Panc1 (cell line): ENCODE data around the gene MYADM. TPM values are rescaled to one million over a fixed set of nuclear protein-coding genes. Genes with fewer than 3 reads are reported as not detected.

ENCODE experiments used
- ATAC-seq: fragments of 200-7000 bp; cut with Tn5 transposase; 2 replicates; pipeline ENCODE4 v1.9.1; 2020; ENCODE audit warnings: mild to moderate bottlenecking, moderate library complexity
- BruUV-seq: library from RNA; stranded (reverse); fragments of 400-500 nt; replicated peaks from 2 replicates; lab custom pipeline; 2021; lab: Mats Ljungman, UMichigan
- CTCF ChIA-PET: fragments of 300-600 bp; sonication (Branson Sonifier 250); formaldehyde crosslinking; loops from one replicate; lab custom pipeline; 2022; ENCODE audit warnings: antibody characterized with exemption; lab: Charles Lee
- POLR2A ChIA-PET: fragments of 300-600 bp; sonication (Branson Sonifier 250); formaldehyde crosslinking; loops from one replicate; lab custom pipeline; 2022; ENCODE audit warnings: antibody characterized with exemption; lab: Charles Lee
- DNase-seq: peaks from one replicate; pipeline ENCODE4 v3.0.0-alpha.2; 2010; ENCODE audit warnings: low read depth, low spot score
- H3K27ac ChIP-seq: 2 replicates; pipeline ENCODE4 v1.5.1; 2011; ENCODE audit warnings: mild to moderate bottlenecking, low read length, inconsistent platforms
- H3K27me3 ChIP-seq: fragments of 200-500 bp; sonication (Bioruptor generic); 2 replicates; pipeline ENCODE4 v1.6.0; 2014; ENCODE audit warnings: low read length, inconsistent platforms; ENCODE audit not compliant: control insufficient read depth, insufficient read depth
- H3K36me3 ChIP-seq: fragments of 200-500 bp; sonication (Bioruptor generic); 2 replicates; pipeline ENCODE4 v1.5.1; 2014; ENCODE audit warnings: inconsistent platforms, mild to moderate bottlenecking, low read length, moderate library complexity; ENCODE audit not compliant: control insufficient read depth, insufficient read depth
- H3K4me1 ChIP-seq: 2 replicates; pipeline ENCODE4 v1.5.1; 2011; ENCODE audit warnings: inconsistent platforms, mild to moderate bottlenecking, low read length, moderate library complexity; ENCODE audit not compliant: control insufficient read depth, insufficient read depth
- H3K4me3 ChIP-seq, 2 experiments: 2 replicates each; pipeline ENCODE4 v1.5.1; 2011 to 2012; ENCODE audit warnings: low read depth in 2 of 2, low read length in 2 of 2, mild to moderate bottlenecking in 2 of 2, inconsistent platforms in 1 of 2, moderate library complexity in 1 of 2
- H3K9me3 ChIP-seq: fragments of 200-500 bp; sonication (Bioruptor generic); 2 replicates; pipeline ENCODE4 v1.5.1; 2014; ENCODE audit warnings: low read depth, mild to moderate bottlenecking, inconsistent platforms, low read length, moderate library complexity; ENCODE audit not compliant: control insufficient read depth, insufficient read depth
- POLR2AphosphoS5 ChIP-seq: IDR thresholded peaks from 2 replicates; pipeline ENCODE4 v1.6.1; 2012; ENCODE audit warnings: mild to moderate bottlenecking, low read depth, low read length, moderate library complexity
- SIN3A ChIP-seq: IDR thresholded peaks from 2 replicates; pipeline ENCODE4 v1.6.1; 2012; ENCODE audit warnings: low read depth, mild to moderate bottlenecking, low read length, moderate library complexity, borderline replicate concordance; ENCODE audit not compliant: insufficient read depth
- TCF7L2 ChIP-seq: IDR thresholded peaks from 2 replicates; pipeline ENCODE4 v1.6.1; 2011; ENCODE audit warnings: mild to moderate bottlenecking, low read depth, low read length, inconsistent platforms
- in situ Hi-C: cut with HindIII; loops from 2 replicates; pipeline ENCODE4 v1.10.0; 2016; ENCODE audit warnings: low sequenced_read_pairs, low pct_unique_long_range_greater_than_20kb
- intact Hi-C: fragments of 100-400 bp; cut with micrococcal nuclease; formaldehyde crosslinking; loops from one replicate; pipeline ENCODE4 v1.10.0; 2022; ENCODE audit not compliant: unreplicated experiment
- total RNA-seq: library from RNA; stranded (reverse); gene quantifications from one replicate; pipeline ENCODE4 v1.2.1, GENCODE V29; 2021; ENCODE audit not compliant: unreplicated experiment
- TF ChIP-seq, protein P1 (sequence below), 2 experiments: IDR thresholded peaks; 2 replicates each; pipeline ENCODE4 v1.6.1; 2011 to 2012; ENCODE audit warnings: low read depth in 2 of 2, control low read depth in 1 of 2, low read length in 1 of 2, mild to moderate bottlenecking in 1 of 2, moderate library complexity in 1 of 2; ENCODE audit not compliant: insufficient read depth in 1 of 2
- TF ChIP-seq, protein P2 (sequence below): fragments of 450-650 bp; IDR thresholded peaks from 2 replicates; pipeline ENCODE4 v1.5.1; 2017; ENCODE audit warnings: mild to moderate bottlenecking

The MYADM gene
- total RNA-seq, 1 experiment from 2014 or later, result 469 TPM

DNA sequence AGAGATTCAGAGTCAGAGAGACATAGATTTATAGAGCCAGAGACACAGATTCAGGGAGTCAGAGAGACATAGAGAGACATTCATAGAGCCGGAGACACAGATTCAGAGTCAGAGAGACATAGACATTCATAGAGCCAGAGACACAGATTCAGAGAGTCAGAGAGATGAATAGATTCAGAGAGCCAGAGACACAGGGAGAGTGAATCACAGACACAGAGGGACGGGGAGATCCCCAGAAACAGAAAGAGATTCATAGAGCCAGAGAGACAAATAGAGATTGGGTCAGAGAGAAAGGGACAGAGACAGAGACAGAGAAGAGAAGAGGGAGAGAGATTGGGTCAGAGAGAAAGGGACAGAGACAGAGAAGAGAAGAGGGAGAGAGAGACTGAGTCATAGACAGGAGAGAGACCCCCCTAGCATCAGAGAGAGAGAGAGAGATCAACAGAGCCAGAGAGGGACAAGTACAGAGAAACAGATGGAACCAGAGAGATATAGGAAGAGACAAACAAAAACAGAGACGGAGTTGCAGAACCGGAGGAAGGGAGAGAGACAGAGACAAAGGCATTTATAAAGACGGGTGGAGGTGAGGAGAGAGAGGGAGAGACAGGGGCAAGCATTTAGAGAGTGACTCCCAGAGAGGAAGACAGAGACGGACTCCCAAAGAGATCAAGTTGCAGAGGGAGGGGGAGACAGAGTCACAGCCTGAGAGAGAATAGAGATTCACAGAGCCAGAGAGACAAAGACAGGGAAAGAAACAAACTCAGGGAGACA is 13.2 kb downstream of the MYADM start:
- DNase-seq (no peak), ATAC-seq (no peak)
- peak overlapping the region; percentile 51 to 73 for H3K4me3 ChIP-seq
- no peaks in the 10 kb centered on the region for H3K9me3 ChIP-seq
- ChIA-PET POLR2A (no interaction called here), CTCF (interaction anchor here (1.1 kb wide), 1 partner anchor 121 kb away, joined by 3 read pairs; no protein-coding TSS in a partner anchor)
- no peaks in the 10 kb centered on the region for H3K27me3 ChIP-seq
- intact Hi-C loops (no loop called here), in situ Hi-C loops (no loop called here)
- no peaks in the 10 kb centered on the region for H3K36me3 ChIP-seq
- no TSS peak for BruUV-seq
- H3K27ac ChIP-seq, result peak overlapping the region; percentile 78
- H3K4me1 ChIP-seq, result peaks cover 39% of the 10 kb centered on the region
- TF ChIP-seq SIN3A (no peak), POLR2AphosphoS5 (no peak), TCF7L2 (no peak)
- TF ChIP-seq, protein P1, sequence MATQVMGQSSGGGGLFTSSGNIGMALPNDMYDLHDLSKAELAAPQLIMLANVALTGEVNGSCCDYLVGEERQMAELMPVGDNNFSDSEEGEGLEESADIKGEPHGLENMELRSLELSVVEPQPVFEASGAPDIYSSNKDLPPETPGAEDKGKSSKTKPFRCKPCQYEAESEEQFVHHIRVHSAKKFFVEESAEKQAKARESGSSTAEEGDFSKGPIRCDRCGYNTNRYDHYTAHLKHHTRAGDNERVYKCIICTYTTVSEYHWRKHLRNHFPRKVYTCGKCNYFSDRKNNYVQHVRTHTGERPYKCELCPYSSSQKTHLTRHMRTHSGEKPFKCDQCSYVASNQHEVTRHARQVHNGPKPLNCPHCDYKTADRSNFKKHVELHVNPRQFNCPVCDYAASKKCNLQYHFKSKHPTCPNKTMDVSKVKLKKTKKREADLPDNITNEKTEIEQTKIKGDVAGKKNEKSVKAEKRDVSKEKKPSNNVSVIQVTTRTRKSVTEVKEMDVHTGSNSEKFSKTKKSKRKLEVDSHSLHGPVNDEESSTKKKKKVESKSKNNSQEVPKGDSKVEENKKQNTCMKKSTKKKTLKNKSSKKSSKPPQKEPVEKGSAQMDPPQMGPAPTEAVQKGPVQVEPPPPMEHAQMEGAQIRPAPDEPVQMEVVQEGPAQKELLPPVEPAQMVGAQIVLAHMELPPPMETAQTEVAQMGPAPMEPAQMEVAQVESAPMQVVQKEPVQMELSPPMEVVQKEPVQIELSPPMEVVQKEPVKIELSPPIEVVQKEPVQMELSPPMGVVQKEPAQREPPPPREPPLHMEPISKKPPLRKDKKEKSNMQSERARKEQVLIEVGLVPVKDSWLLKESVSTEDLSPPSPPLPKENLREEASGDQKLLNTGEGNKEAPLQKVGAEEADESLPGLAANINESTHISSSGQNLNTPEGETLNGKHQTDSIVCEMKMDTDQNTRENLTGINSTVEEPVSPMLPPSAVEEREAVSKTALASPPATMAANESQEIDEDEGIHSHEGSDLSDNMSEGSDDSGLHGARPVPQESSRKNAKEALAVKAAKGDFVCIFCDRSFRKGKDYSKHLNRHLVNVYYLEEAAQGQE (IDR thresholded peaks at IDR 0.05; ENCODE audit: insufficient read depth in 1 of 2, low read depth in 2 of 2, low read length in 1 of 2), result no peak
- TF ChIP-seq, protein P2, sequence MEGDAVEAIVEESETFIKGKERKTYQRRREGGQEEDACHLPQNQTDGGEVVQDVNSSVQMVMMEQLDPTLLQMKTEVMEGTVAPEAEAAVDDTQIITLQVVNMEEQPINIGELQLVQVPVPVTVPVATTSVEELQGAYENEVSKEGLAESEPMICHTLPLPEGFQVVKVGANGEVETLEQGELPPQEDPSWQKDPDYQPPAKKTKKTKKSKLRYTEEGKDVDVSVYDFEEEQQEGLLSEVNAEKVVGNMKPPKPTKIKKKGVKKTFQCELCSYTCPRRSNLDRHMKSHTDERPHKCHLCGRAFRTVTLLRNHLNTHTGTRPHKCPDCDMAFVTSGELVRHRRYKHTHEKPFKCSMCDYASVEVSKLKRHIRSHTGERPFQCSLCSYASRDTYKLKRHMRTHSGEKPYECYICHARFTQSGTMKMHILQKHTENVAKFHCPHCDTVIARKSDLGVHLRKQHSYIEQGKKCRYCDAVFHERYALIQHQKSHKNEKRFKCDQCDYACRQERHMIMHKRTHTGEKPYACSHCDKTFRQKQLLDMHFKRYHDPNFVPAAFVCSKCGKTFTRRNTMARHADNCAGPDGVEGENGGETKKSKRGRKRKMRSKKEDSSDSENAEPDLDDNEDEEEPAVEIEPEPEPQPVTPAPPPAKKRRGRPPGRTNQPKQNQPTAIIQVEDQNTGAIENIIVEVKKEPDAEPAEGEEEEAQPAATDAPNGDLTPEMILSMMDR, result no peak

DNA sequence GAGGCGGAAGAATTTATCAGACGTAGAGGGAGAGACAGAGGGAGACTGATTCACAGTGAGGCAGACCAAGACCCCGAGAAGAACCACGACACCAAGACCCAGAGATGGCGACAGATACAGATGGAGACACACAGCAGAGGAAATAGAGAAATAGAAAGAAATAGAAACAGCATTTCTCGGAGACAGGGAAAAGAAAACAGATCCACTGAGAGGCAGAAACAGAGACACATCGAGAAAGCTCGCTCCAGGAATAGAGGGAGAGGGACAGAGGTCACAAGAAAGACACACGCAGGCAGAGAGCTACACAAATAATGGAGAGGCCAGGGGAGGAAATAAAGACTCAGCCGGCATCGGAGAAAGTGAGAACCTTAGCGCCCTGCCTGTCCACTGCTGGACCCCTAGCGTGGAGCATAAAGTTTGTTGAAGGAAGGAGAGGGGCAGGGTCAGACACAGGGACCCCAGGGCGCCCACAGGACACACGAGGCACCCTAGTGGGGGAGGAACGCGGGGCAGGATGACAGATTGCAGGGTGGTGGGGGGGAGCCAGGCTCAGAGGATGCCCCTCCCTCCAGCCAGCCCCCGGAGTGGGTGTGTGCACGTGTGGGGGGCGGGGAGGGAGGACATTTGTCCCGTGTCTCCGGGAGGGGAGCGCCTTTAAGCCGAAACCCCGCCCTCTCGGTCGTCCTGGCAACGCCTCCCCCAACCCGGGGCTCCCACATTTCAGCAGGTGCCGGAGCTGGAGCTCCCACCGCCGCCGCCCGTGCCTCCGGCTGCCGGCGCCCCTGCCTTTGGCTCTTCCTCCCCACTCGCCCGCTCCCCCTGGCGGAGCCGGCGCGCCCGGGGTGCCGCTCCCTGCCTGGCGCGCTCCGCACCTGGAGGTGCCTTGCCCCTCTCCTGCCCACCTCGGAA is 14.1 kb downstream of the MYADM start, which contains the start of gene PRKCG:
PRKCG (plus strand) TSS at position 716 of the 909 bp plus-strand sequence. CDS start 298 bp downstream, outside the sequence.
- in situ Hi-C loops (no loop called here), intact Hi-C loops (no loop called here)
- H3K36me3 ChIP-seq, result no peaks in the 10 kb centered on the region
- POLR2A ChIA-PET, result interaction anchor here (0.8 kb wide), 1 partner anchor 11 kb away, joined by 20 read pairs; no protein-coding TSS in a partner anchor
- TF ChIP-seq POLR2AphosphoS5, result peak; percentile 30; the same call in 1 of the 2 replicates
- peak; percentile 47; the same call in 1 of the 2 replicates for TF ChIP-seq SIN3A
- TF ChIP-seq, protein P2, result peak; percentile 84; the same call in 1 of the 2 replicates
- TF ChIP-seq, protein P1 (IDR thresholded peaks at IDR 0.05; ENCODE audit: insufficient read depth in 1 of 2, low read depth in 2 of 2, low read length in 1 of 2), result no peak
- TF ChIP-seq TCF7L2, result peak; percentile 77; the same call in 1 of the 2 replicates
- no peaks in the 10 kb centered on the region for H3K9me3 ChIP-seq
- no TSS peak for BruUV-seq
- CTCF ChIA-PET, result interaction anchor here (1.1 to 2.7 kb wide), 2 partner anchors 120 to 148 kb away, joined by 3 to 11 read pairs; no protein-coding TSS in a partner anchor
- peaks cover 31% of the 10 kb centered on the region for H3K4me1 ChIP-seq
- peak within 1 kb of the TSS; percentile 51 to 73 for H3K4me3 ChIP-seq
- H3K27me3 ChIP-seq, result no peaks in the 10 kb centered on the region
- H3K27ac ChIP-seq, result peak within 1 kb of the TSS; percentile 78
- ATAC-seq, result peak; percentile 46
- DNase-seq, result no peak
